HepG2 (cell line): Measurements from ENCODE around the gene NUP85. TPM values are rescaled to one million over a fixed set of nuclear protein-coding genes. Genes with fewer than 3 reads are reported as not detected.

Experiments used
- CTCF ChIP-seq: sonication (generic); formaldehyde crosslinking; IDR thresholded peaks from 2 replicates; pipeline ENCODE4 v1.5.0; 2020; ENCODE audit warnings: mild to moderate bottlenecking, missing genetic modification reagents, moderate library complexity
- DNMT3B ChIP-seq: conservative IDR thresholded peaks from 2 replicates; pipeline ENCODE4 v1.6.1; 2016; ENCODE audit warnings: missing biosample characterization, control low read depth
- ETS1 ChIP-seq: sonication (generic); formaldehyde crosslinking; IDR thresholded peaks from 2 replicates; pipeline ENCODE4 v1.4.0; 2020; ENCODE audit warnings: missing genetic modification reagents
- FOXC1 ChIP-seq: sonication (generic); formaldehyde crosslinking; IDR thresholded peaks from 2 replicates; pipeline ENCODE4 v1.8.0; 2022; ENCODE audit warnings: mild to moderate bottlenecking, missing genetic modification reagents, borderline replicate concordance
- FOXO1 ChIP-seq: sonication (generic); formaldehyde crosslinking; IDR thresholded peaks from 2 replicates; pipeline ENCODE4 v1.4.0; 2020; ENCODE audit warnings: missing genetic modification reagents
- HMGA1 ChIP-seq: sonication (generic); formaldehyde crosslinking; conservative IDR thresholded peaks from 2 replicates; pipeline ENCODE4 v1.4.0; 2020; ENCODE audit warnings: missing genetic modification reagents
- HNRNPUL1 ChIP-seq: fragments of 200-400 bp; formaldehyde crosslinking; IDR thresholded peaks from 2 replicates; pipeline ENCODE4 v1.6.1; 2017; ENCODE audit warnings: low read depth, mild to moderate bottlenecking, low read length, moderate library complexity
- LCORL ChIP-seq, 2 experiments: fragments of 450-650 bp in 1 of 2; sonication (generic) in 1 of 2; formaldehyde crosslinking in 1 of 2; IDR thresholded peaks; 2 replicates each; pipeline versions ENCODE4 v1.5.0 to v1.6.1; 2017 to 2020; ENCODE audit warnings: antibody characterized with exemption in 1 of 2, missing genetic modification reagents in 1 of 2
- RBM22 ChIP-seq: fragments of 200-400 bp; formaldehyde crosslinking; optimal IDR thresholded peaks from 2 replicates; pipeline ENCODE3; 2017; ENCODE audit warnings: mild to moderate bottlenecking, low read length, moderate library complexity
- SMARCE1 ChIP-seq: fragments of 450-650 bp; IDR thresholded peaks from 2 replicates; pipeline ENCODE4 v1.6.1; 2017; ENCODE audit warnings: borderline replicate concordance
- SP1 ChIP-seq, 2 experiments: fragments of 450-650 bp in 1 of 2; sonication (generic) in 1 of 2; formaldehyde crosslinking in 1 of 2; IDR thresholded peaks; 2 replicates each; pipeline versions ENCODE4 v1.4.0 to v1.6.1; 2016 to 2020; ENCODE audit warnings: missing genetic modification reagents in 1 of 2
- ZBTB34 ChIP-seq: sonication (generic); formaldehyde crosslinking; IDR thresholded peaks from 2 replicates; pipeline ENCODE4 v1.8.0; 2022; ENCODE audit warnings: mild to moderate bottlenecking, missing genetic modification reagents
- ZNF550 ChIP-seq: sonication (generic); formaldehyde crosslinking; IDR thresholded peaks from 2 replicates; pipeline ENCODE4 v1.4.0; 2020; ENCODE audit warnings: mild to moderate bottlenecking, missing genetic modification reagents, borderline replicate concordance
- ZNF564 ChIP-seq: sonication (generic); formaldehyde crosslinking; IDR thresholded peaks from 2 replicates; pipeline ENCODE4 v1.8.1; 2023; ENCODE audit warnings: mild to moderate bottlenecking, missing genetic modification reagents
- polyA plus RNA-seq, 8 experiments: library from polyadenylated mRNA; depleted of rRNA in 3 of 8; stranded (reverse) in 7 of 8; unstranded in 1 of 8; fragments of >200 nt; fragmentation: Illumina TruSeq in 4 of 8; extraction: Trizol in 4 of 8; gene quantifications; 2 replicates each; pipeline versions ENCODE4 v1.2.1 to v1.2.3, GENCODE V29; 2011 to 2016; ENCODE audit warnings: low read depth in 4 of 8, missing spikeins in 1 of 8, mixed read lengths in 1 of 8; ENCODE audit not compliant: insufficient read depth in 1 of 8
- total RNA-seq, 5 experiments: library from RNA; depleted of rRNA; stranded (reverse); fragments of >200 nt; fragmentation: Illumina TruSeq; extraction: Trizol; gene quantifications; 2 replicates each; pipeline ENCODE4 v1.2.3, GENCODE V29; 2016; ENCODE audit warnings: low read depth in 1 of 5
- TF ChIP-seq, protein P1 (sequence below): sonication (generic); formaldehyde crosslinking; IDR thresholded peaks from one replicate; pipeline ENCODE4 v1.5.1; 2020; ENCODE audit warnings: mild to moderate bottlenecking, missing genetic modification reagents; ENCODE audit errors: not compliant biosample characterization

Gene NUP85
- total and polyA plus RNA-seq, 2 of the 13 experiments (the other 11 are each of a cell fraction or from before 2014, with no cell fraction given) = 89.1 to 124 TPM

DNA sequence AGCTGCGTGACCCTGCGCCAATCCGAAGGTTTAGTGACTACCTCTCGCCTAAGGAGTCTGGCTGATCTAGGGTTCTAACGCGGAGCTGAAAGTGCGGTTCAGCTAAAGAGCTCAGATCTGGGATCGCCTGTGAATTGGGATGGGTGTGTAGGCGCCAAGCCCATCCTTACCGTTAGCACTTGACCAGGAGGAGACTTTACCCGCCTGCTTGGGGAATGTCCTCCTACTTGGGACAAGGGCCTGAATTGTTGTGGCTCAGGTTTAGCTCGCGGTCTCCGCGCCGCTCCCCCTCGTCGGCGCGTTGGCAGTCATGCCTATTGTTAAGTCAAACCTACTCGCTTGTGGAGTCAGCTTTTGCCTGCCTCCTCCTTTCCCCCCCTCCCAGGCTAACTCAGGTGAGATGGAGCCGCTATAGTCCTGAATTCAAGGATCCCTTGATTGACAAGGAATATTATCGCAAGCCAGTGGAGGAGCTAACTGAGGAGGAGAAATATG is 56.7 kb downstream of the NUP85 start (continued):
- TF ChIP-seq CTCF (CRISPR knock-in tag) (0 out of 2 replicates have a peak, but pooled peaks have one; percentile 1), HMGA1 (CRISPR knock-in tag) (no peak), ZNF564 (0 out of 2 replicates have a peak, but pooled peaks have one; percentile 6), HNRNPUL1 (no peak), RBM22 (peak; percentile 67), ZBTB34 (0 out of 2 replicates have a peak, but pooled peaks have one; percentile 51), SMARCE1 (no peak), FOXC1 (CRISPR knock-in tag) (peak; percentile 49; the same call in 1 of the 2 replicates), ZNF550 (no peak), LCORL (IDR thresholded peaks at IDR 0.05) (no peak), LCORL (CRISPR knock-in tag; IDR thresholded peaks at IDR 0.05) (0 out of 2 replicates have a peak, but pooled peaks have one; percentile 7), SP1 (IDR thresholded peaks at IDR 0.05) (no peak), SP1 (CRISPR knock-in tag; IDR thresholded peaks at IDR 0.05) (no peak), ETS1 (0 out of 2 replicates have a peak, but pooled peaks have one; percentile 49), FOXO1 (CRISPR knock-in tag) (0 out of 2 replicates have a peak, but pooled peaks have one; percentile 8), DNMT3B (CRISPR knock-in tag) (0 out of 2 replicates have a peak, but pooled peaks have one; percentile 33)
- TF ChIP-seq, protein P1, sequence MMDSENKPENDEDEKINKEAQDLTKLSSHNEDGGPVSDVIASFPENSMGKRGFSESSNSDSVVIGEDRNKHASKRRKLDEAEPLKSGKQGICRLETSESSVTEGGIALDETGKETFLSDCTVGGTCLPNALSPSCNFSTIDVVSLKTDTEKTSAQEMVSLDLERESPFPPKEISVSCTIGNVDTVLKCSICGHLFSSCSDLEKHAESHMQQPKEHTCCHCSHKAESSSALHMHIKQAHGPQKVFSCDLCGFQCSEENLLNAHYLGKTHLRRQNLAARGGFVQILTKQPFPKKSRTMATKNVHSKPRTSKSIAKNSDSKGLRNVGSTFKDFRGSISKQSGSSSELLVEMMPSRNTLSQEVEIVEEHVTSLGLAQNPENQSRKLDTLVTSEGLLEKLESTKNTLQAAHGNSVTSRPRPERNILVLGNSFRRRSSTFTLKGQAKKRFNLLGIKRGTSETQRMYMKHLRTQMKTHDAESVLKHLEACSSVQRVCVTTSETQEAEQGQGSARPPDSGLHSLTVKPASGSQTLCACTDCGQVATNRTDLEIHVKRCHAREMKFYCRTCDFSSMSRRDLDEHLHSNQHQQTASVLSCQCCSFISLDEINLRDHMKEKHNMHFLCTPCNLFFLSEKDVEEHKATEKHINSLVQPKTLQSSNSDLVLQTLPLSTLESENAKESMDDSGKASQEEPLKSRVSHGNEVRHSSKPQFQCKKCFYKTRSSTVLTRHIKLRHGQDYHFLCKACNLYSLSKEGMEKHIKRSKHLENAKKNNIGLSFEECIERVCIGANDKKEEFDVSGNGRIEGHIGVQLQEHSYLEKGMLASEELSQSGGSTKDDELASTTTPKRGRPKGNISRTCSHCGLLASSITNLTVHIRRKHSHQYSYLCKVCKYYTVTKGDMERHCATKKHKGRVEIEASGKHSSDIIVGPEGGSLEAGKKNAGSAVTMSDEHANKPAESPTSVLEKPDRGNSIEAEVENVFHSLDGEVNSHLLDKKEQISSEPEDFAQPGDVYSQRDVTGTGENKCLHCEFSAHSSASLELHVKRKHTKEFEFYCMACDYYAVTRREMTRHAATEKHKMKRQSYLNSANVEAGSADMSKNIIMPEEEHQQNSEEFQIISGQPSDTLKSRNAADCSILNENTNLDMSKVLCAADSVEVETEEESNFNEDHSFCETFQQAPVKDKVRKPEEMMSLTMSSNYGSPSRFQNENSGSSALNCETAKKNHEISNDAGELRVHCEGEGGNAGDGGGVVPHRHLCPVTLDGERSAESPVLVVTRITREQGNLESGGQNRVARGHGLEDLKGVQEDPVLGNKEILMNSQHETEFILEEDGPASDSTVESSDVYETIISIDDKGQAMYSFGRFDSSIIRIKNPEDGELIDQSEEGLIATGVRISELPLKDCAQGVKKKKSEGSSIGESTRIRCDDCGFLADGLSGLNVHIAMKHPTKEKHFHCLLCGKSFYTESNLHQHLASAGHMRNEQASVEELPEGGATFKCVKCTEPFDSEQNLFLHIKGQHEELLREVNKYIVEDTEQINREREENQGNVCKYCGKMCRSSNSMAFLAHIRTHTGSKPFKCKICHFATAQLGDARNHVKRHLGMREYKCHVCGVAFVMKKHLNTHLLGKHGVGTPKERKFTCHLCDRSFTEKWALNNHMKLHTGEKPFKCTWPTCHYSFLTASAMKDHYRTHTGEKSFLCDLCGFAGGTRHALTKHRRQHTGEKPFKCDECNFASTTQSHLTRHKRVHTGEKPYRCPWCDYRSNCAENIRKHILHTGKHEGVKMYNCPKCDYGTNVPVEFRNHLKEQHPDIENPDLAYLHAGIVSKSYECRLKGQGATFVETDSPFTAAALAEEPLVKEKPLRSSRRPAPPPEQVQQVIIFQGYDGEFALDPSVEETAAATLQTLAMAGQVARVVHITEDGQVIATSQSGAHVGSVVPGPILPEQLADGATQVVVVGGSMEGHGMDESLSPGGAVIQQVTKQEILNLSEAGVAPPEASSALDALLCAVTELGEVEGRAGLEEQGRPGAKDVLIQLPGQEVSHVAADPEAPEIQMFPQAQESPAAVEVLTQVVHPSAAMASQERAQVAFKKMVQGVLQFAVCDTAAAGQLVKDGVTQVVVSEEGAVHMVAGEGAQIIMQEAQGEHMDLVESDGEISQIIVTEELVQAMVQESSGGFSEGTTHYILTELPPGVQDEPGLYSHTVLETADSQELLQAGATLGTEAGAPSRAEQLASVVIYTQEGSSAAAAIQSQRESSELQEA (CRISPR knock-in tag) = no peak
